Tibial artery (tissue), 4 donors: ENCODE measurements around the gene MS4A4A.

ENCODE experiments used
- DNase-seq, 2 donors: peaks; one replicate each; pipeline ENCODE4 v3.0.0-alpha.2; 2019
- H3K27ac ChIP-seq, 2 donors: fragments of 200-600 bp; sonication (generic) in 1 of 2; 1 replicate in 1 of 2; 2 replicates in 1 of 2; pipeline ENCODE4 v1.5.1; 2018 to 2019; ENCODE audit warnings: mild to moderate bottlenecking in 1 of 2
- H3K27me3 ChIP-seq, 2 donors: fragments of 200-600 bp; sonication (generic) in 1 of 2; one replicate each; pipeline versions ENCODE4 v1.5.1 to v1.6.0; 2016 to 2019
- H3K36me3 ChIP-seq, 3 donors: fragments of 200-600 bp; sonication (generic) in 2 of 3; one replicate each; pipeline ENCODE4 v1.5.1; 2016 to 2019; ENCODE audit warnings: mild to moderate bottlenecking in 2 of 3
- H3K4me1 ChIP-seq, 4 donors: fragments of 200-600 bp; sonication (generic) in 2 of 4; 1 replicate in 3 of 4; 2 replicates in 1 of 4; pipeline ENCODE4 v1.5.1; 2016 to 2019
- H3K4me3 ChIP-seq, 2 donors: fragments of 200-600 bp; sonication (generic) in 1 of 2; 1 replicate in 1 of 2; 2 replicates in 1 of 2; pipeline ENCODE4 v1.5.1; 2018 to 2019; ENCODE audit warnings: mild to moderate bottlenecking in 2 of 2
- H3K9me3 ChIP-seq, 3 donors: fragments of 200-600 bp; sonication (generic) in 1 of 3; one replicate each; pipeline ENCODE4 v1.5.1; 2016 to 2019
- CTCF ChIP-seq, 2 experiments: fragments of 200-600 bp in 1 of 2; fragments of 450-650 bp in 1 of 2; IDR thresholded peaks; one replicate each; pipeline ENCODE4 v1.5.1; 2017 to 2019; ENCODE audit warnings: antibody characterized with exemption in 2 of 2, mild to moderate bottlenecking in 1 of 2, moderate library complexity in 1 of 2
- intact Hi-C: fragments of 100-400 bp; cut with DNase I; formaldehyde crosslinking; loops from one replicate; pipeline ENCODE4 v1.15.0; 2023; ENCODE audit warnings: low total_unique reads

Gene MS4A4A

GRCh38 chr11:60344146-60344545 lies 63.7 kb downstream of the MS4A4A start:
- Histone ChIP-seq H3K27ac (no peak overlapping the region), H3K4me3 (no peak overlapping the region), H3K4me1 (no peaks in the 10 kb centered on the region), H3K9me3 (no peaks in the 10 kb centered on the region), H3K36me3 (no peaks in the 10 kb centered on the region), H3K27me3 (no peaks in the 10 kb centered on the region)
- no peak for DNase-seq
- intact Hi-C loops: no loop called here
- no peak for TF ChIP-seq CTCF (IDR thresholded peaks at IDR 0.05)

- no peaks in the 10 kb centered on the region for H3K36me3 ChIP-seq
- no peaks in the 10 kb centered on the region for H3K27me3 ChIP-seq
- DNase-seq: no peak
- H3K4me1 ChIP-seq: no peaks in the 10 kb centered on the region
- H3K4me3 ChIP-seq: no peak overlapping the region
- TF ChIP-seq CTCF (IDR thresholded peaks at IDR 0.05): no peak
- H3K9me3 ChIP-seq: no peaks in the 10 kb centered on the region
- intact Hi-C loops: no loop called here
- no peak overlapping the region for H3K27ac ChIP-seq
These were observed 65.0 kb downstream of the MS4A4A start for GRCh38 chr11:60345489-60345888.

- no peaks in the 10 kb centered on the region for H3K27me3 ChIP-seq
- DNase-seq: no peak
- H3K27ac ChIP-seq: no peak overlapping the region
- TF ChIP-seq CTCF (IDR thresholded peaks at IDR 0.05): no peak
- H3K36me3 ChIP-seq: no peaks in the 10 kb centered on the region
- no peak overlapping the region for H3K4me3 ChIP-seq
- no peaks in the 10 kb centered on the region for H3K4me1 ChIP-seq
- intact Hi-C loops: no loop called here
- H3K9me3 ChIP-seq: no peaks in the 10 kb centered on the region
These were observed 66.8 kb downstream of the MS4A4A start for GRCh38 chr11:60347084-60347797.

GRCh38 chr11:60348116-60348515 lies 67.7 kb downstream of the MS4A4A start:
- TF ChIP-seq CTCF (IDR thresholded peaks at IDR 0.05): no peak
- DNase-seq: no peak
- intact Hi-C loops: no loop called here
- H3K9me3 ChIP-seq: no peaks in the 10 kb centered on the region
- no peaks in the 10 kb centered on the region for H3K4me1 ChIP-seq
- no peaks in the 10 kb centered on the region for H3K27me3 ChIP-seq
- H3K27ac ChIP-seq: no peak overlapping the region
- no peak overlapping the region for H3K4me3 ChIP-seq
- H3K36me3 ChIP-seq: no peaks in the 10 kb centered on the region

- DNase-seq: no peak
- TF ChIP-seq CTCF (IDR thresholded peaks at IDR 0.05): no peak
- Histone ChIP-seq H3K27me3 (no peaks in the 10 kb centered on the region), H3K36me3 (no peaks in the 10 kb centered on the region), H3K27ac (no peak overlapping the region), H3K4me1 (no peaks in the 10 kb centered on the region), H3K9me3 (no peaks in the 10 kb centered on the region), H3K4me3 (no peak overlapping the region)
- intact Hi-C loops: no loop called here
These were observed 69.5 kb downstream of the MS4A4A start for GRCh38 chr11:60349990-60350389.

GRCh38 chr11:60357771-60358170 lies 77.3 kb downstream of the MS4A4A start:
- no peak for DNase-seq
- no peaks in the 10 kb centered on the region for H3K36me3 ChIP-seq
- no peaks in the 10 kb centered on the region for H3K27me3 ChIP-seq
- no peaks in the 10 kb centered on the region for H3K9me3 ChIP-seq
- H3K27ac ChIP-seq: no peak overlapping the region
- no peaks in the 10 kb centered on the region for H3K4me1 ChIP-seq
- no peak for TF ChIP-seq CTCF (IDR thresholded peaks at IDR 0.05)
- no peak overlapping the region for H3K4me3 ChIP-seq
- intact Hi-C loops: no loop called here
